ENCODE measurements around the gene CXCL11. TPM values are rescaled to one million over a fixed set of nuclear protein-coding genes. Genes with fewer than 3 reads are reported as not detected.
"Not testable (repeated sequence)": the region's sequence is repeated elsewhere in the genome, so short reads cannot be mapped to it uniquely, and the experiment has no call there.

CXCL11 gene
- total RNA-seq, 1 donor from 2014 or later: not detected

- Mint-ChIP-seq H3K27ac (ENCODE audit: unreplicated experiment) (no peak overlapping the region), H3K9me3 (ENCODE audit: low read depth) (no peaks in the 10 kb centered on the region), H3K4me1 (ENCODE audit: low read depth) (no peaks in the 10 kb centered on the region), H3K4me3 (ENCODE audit: unreplicated experiment) (no peak overlapping the region), H3K36me3 (ENCODE audit: low read depth) (peaks cover 2% of the 10 kb centered on the region), H3K27me3 (ENCODE audit: low read depth) (peaks cover 19% of the 10 kb centered on the region)
- no peak for TF ChIP-seq CTCF (IDR thresholded peaks at IDR 0.05)
- no peak for DNase-seq (ENCODE audit: low spot score)
Observed at GRCh38 chr4:76001700-76002099, 34.2 kb downstream of the CXCL11 start.

- no peak for DNase-seq (ENCODE audit: low spot score)
- Mint-ChIP-seq H3K27me3 (ENCODE audit: low read depth) (peaks cover 10% of the 10 kb centered on the region), H3K4me3 (ENCODE audit: unreplicated experiment) (no peak overlapping the region), H3K36me3 (ENCODE audit: low read depth) (peaks cover 2% of the 10 kb centered on the region), H3K4me1 (ENCODE audit: low read depth) (no peaks in the 10 kb centered on the region), H3K27ac (ENCODE audit: unreplicated experiment) (no peak overlapping the region), H3K9me3 (ENCODE audit: low read depth) (no peaks in the 10 kb centered on the region)
- TF ChIP-seq CTCF (IDR thresholded peaks at IDR 0.05): no peak
Observed at GRCh38 chr4:76000279-76000678, 35.6 kb downstream of the CXCL11 start.

DNA sequence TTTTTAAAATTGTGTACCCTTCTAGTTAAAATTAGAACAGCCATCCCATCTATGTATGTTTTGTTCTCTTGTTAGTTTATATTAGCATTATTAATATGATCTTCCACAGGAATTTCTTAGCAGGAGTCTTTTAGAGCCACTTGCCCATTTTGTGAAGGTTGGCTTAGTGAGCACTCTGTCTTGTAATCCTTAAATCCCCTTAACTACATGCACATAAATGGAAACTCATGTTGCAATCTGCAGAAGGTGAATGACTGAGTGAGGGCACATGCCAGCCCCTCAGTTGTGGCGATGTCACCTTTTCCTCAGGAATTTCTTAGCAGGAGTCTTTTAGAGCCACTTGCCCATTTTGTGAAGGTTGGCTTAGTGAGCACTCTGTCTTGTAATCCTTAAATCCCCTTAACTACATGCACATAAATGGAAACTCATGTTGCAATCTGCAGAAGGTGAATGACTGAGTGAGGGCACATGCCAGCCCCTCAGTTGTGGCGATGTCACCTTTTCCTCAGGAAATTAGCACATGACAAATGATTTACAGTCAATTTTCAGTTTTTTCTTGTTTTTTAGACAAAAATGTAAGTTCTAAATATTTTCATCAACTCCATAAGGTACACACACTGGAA, 37.2 kb downstream of the CXCL11 start:
- not testable (repeated sequence) for H3K9me3 Mint-ChIP-seq (ENCODE audit: low read depth); H3K4me1 Mint-ChIP-seq (ENCODE audit: low read depth); H3K27ac Mint-ChIP-seq (ENCODE audit: unreplicated experiment); H3K36me3 Mint-ChIP-seq (ENCODE audit: low read depth); H3K4me3 Mint-ChIP-seq (ENCODE audit: unreplicated experiment); DNase-seq (ENCODE audit: low spot score)
- H3K27me3 Mint-ChIP-seq (ENCODE audit: low read depth): peaks cover 11% of the 10 kb centered on the region

GRCh38 chr4:75997946-75998345, 37.9 kb downstream of the CXCL11 start:
- no peaks in the 10 kb centered on the region for H3K36me3 Mint-ChIP-seq (ENCODE audit: low read depth)
- TF ChIP-seq CTCF (IDR thresholded peaks at IDR 0.05): no peak
- H3K9me3 Mint-ChIP-seq (ENCODE audit: low read depth): no peaks in the 10 kb centered on the region
- H3K4me3 Mint-ChIP-seq (ENCODE audit: unreplicated experiment): no peak overlapping the region
- H3K27me3 Mint-ChIP-seq (ENCODE audit: low read depth): peaks cover 10% of the 10 kb centered on the region
- H3K27ac Mint-ChIP-seq (ENCODE audit: unreplicated experiment): no peak overlapping the region
- no peak for DNase-seq (ENCODE audit: low spot score)
- no peaks in the 10 kb centered on the region for H3K4me1 Mint-ChIP-seq (ENCODE audit: low read depth)

- Mint-ChIP-seq H3K4me3 (ENCODE audit: unreplicated experiment) (no peak overlapping the region), H3K36me3 (ENCODE audit: low read depth) (no peaks in the 10 kb centered on the region), H3K4me1 (ENCODE audit: low read depth) (no peaks in the 10 kb centered on the region), H3K27me3 (ENCODE audit: low read depth) (peaks cover 10% of the 10 kb centered on the region), H3K27ac (ENCODE audit: unreplicated experiment) (no peak overlapping the region), H3K9me3 (ENCODE audit: low read depth) (no peaks in the 10 kb centered on the region)
- no peak for DNase-seq (ENCODE audit: low spot score)
- TF ChIP-seq CTCF (IDR thresholded peaks at IDR 0.05): no peak
Observed at GRCh38 chr4:75997081-75997480, 38.8 kb downstream of the CXCL11 start.

- DNase-seq (ENCODE audit: low spot score): no peak
- peak; percentile 91 for TF ChIP-seq CTCF (IDR thresholded peaks at IDR 0.05)
- Mint-ChIP-seq H3K27me3 (ENCODE audit: low read depth) (peaks cover 10% of the 10 kb centered on the region), H3K4me3 (ENCODE audit: unreplicated experiment) (no peak overlapping the region), H3K27ac (ENCODE audit: unreplicated experiment) (peak overlapping the region; percentile 20), H3K36me3 (ENCODE audit: low read depth) (no peaks in the 10 kb centered on the region), H3K4me1 (ENCODE audit: low read depth) (peaks cover 3% of the 10 kb centered on the region), H3K9me3 (ENCODE audit: low read depth) (no peaks in the 10 kb centered on the region)
Observed at GRCh38 chr4:75995727-75996126, 40.1 kb downstream of the CXCL11 start.

Measured in chondrocyte (in vitro differentiated cells).